ENCODE results near the gene GLRX.
A peak's percentile ranks its signal among the peaks of the same experiment; 100 is the strongest.

The GLRX gene, protein sequence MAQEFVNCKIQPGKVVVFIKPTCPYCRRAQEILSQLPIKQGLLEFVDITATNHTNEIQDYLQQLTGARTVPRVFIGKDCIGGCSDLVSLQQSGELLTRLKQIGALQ

DNA sequence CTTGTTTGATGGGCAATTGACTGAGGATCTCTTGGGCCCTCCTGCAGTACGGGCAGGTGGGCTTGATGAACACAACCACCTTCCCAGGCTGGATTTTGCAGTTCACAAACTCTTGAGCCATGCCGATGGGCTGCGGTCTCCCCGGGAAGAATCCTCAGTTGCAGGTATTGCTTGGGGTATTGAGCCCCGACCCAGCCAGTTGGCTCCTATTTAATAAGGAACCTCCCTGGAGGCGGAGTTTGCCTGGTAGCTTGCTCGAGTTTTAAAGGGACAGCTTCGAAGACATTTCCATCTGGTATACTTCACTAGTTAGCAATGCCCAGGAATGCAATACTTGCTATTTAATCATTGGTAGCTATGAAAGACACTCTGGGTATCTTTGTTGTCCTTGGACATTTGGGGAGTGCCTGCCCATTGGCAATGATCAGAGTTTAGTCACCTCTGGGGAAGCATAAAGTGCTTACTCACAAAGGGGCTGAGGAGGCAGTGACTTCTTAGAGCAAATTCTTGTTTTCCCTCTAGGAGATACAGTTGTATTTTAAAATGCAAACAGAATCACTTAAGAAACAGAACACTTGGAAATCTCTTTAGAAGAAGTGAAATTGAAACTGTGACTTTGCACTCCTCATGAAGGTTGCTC lies at the start of gene GLRX:
TSS of gene GLRX (minus strand) at position 185 of the 640 bp plus-strand sequence. CDS start at position 121, 64 bp downstream.
- DNase-seq, result peak; percentile 82

DNA sequence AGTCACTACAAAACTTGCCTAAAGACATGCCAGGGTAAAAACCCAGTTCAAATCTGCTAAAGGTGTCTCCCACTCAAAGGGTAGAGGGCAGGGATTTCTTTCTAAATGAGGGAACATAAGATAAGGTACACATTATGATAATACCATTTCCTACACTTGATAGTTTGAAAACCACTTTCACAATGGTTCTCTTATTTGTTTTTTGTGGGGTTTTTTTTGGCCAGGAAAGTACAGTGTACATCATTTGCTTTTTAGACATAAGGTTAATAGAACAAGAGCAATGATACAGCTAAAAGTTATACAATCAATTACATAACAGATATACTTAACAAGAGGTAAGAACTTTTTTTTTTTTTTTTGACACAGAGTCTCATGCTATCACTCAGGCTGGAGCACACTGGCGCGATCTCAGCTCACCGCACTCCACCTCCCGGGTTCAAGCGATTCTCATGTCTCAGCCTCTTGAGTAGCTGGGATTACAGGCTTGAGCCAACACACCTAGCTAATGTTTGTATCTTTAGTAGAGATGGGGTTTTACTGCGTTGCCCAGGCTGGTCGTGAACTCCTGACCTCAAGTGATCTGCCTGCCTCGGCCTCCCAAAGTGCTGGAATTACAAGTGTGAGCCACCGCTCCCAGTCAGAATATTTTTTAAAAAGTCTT lies 48.8 kb upstream of the GLRX start:
- no peak for DNase-seq

DNA sequence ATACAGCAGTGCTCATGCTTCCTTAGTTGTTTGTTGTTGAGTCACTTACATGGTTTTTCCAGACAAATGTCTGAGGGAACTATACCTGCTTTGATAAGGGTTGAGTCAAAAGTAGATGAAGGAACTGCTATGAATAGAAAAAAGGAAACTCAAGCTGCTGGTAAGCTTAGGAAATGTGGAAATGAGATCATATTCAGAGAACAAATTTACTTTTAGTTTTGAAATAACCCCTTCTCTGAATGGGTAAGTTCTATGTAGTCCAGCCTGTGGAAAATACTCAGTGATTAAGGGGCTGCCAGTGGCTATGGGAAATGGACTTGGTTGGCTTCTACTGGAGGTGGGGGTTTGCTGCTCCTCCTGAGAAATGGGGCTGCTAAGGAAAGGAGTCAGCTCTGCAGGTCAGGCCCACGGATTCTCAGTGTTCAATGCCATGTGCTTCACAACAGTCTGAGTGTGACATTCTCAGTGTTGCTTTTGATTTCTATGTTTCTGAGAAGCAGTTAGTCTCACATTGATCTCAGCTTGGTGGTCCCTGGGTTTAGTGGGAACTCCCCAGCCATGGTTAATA lies 47.7 kb upstream of the GLRX start:
- peak; percentile 87 for DNase-seq

DNA sequence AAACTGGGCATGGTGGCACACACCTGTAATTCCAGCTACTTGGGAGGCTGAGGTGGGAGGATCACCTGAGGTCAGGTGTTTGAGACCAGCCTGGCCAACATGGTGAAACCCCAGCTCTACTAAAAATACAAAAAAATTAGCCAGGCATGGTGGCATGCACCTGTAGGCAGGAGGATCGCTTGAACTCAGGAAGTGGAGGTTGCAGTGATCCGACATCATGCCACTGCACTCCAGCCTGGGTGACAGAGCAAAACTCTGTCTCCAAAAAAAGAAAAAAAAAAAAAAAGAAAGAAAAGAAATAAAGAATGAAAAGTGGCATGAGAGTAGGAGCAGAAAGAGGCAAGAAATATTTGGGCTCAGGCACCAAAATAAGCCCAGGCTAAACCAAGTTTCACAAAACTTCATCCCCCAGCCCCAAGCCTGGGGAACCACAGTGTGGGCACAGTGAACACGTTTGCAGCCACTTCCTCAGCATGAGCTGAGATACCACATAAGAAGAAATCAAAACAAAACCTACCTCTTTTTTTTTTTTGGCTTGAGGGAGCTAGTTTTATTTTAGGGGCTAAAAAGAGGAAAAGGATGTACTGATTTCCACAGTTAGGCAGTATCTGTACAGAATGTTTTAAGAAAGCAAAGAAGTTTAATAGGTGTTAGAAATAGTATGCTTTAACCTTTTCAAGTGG lies 46.8 kb upstream of the GLRX start:
- DNase-seq, result peak; percentile 85

DNA sequence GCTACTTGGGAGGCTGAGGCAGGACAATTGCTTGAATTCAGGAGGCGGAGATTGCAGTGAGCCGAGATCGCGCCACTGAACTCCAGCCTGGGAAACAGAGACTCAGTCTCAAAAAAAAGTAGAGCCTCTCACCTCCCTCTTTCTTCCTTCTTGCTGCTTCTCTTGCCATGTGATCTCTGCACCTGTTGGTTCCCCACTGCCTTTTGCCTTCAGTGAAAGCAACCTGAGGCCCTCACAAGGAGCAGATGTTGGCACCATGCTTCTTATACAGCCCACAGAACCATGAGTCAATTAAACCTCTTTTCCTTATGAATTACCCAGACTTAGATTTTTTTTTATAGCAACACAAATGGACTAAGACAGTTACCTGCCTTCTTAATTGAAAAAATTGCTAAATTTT lies 45.6 kb upstream of the GLRX start:
- no peak for DNase-seq

DNA sequence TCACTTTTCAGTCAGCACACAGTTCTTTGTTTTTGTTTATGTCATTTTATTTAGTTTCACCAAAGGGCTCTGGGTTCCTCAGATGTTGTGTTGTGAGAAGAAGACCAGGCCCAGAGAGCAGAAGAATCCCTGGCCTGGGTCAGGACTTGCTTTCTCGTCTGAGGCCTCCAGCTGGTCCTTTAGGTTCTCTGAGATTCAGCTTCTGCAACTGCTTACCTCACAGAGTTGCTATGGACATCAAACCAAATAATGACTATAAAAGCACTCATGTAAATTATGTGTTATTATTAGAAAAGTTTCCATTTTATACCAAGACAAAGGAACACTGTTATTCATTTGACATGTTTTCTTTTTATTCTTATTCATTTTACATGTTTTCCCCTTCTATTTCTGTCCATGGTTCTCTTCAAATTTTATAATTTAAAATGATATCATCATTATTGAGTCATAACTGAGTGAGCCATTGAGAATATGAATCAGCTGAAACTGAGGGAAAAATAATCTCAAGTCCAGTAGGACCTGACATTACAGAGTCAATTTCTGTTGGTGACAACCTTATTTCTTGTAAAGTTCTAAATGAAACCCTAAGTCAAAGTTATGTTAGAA lies 44.0 kb upstream of the GLRX start:
- DNase-seq, result no peak

DNA sequence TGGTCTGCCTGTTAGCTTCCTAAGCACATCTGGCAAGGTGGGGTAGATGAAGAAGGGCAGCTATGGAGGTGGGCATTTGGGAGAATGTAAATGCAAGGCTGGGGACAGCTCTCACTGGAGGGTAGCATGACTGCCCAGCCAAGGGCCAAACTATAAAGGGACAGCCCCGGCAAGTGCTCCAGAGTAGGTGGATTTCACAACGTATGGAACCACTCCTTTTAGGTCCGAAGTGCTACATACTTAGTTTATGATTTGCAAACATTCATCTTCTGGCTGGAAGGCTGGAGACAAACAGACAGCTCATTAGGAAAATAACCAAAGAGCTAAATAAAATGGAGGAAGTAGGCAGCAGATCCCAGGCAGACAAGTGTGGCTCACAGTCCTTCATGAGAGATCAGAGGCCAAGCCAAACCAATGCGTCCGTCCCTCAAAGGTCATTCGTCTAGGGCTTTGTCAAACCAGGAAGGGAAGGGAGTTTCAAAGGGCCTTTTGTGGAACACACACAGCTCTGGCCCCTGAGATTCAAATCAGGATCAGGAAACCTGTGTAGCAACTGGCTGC lies 42.5 kb upstream of the GLRX start:
- DNase-seq, result no peak

DNA sequence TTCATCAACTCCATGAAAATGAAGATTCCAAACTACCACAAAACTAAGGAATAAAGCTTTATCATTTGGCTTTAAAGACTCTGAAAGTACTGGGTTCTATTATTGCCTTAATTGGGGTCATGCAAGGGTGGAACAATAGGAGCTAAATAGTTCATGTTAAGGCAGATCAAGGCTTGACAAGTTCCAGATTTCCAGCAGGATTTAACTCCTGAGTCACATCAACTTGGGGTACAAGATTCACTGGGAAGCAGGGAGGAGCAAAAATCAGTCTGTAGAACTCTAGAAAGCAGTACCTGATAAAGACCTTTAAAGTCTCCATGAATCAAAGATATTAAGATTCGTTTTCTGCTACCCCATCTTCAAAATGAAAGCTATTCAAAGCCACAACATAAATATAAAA lies 41.9 kb upstream of the GLRX start:
- no peak for DNase-seq

DNA sequence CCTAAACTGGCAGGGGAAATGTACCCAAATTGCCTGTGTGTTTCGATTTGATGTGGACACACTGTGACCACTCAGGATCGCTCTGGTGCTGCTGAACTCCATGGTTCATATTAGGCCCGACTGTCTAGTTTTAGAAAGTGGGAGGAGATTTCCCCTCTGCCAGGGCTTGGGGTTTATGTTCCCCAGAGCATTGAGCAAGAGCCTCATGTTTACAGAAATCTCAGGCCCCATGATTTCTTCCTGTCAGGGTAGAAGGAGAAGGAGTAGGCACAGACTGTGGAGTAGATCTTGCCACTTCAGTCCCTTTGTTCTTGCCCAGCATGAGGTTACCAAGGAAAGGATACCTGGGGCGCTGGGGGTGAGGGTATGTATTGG lies 40.8 kb upstream of the GLRX start:
- peak; percentile 36 for DNase-seq

DNA sequence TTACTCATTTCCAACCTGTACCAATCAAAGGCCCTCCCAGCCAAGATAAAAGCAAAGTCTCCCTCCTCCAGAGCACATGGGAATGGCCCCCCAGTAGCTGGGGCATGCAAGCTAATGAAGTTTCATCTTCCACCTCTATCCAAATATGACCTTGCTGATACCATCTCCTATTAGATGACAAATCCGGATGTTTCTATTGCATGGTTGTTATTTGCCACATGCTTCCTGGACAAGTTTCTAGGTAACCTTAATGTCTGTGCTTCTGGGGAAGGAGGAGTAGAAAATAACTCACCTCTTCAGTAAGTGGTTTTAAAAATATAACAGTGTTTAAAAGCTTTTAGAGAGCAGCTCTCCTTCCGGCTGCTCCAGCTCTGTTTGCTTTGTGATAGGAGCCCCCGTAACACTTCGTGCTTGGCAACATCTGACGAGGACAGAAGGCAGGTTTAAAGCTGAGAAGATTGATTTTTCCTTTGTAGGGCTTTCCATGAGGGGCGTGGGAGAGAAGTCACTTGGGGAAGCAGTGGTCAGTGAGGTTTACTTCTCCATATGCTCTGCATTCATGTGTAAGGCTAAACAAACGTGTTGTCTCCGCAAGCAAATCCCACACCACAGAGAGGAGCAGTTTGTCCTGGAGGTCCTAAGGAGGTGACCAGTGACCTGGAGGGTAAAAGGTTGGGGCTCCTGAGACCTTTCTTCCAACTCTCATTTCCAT lies 40.3 kb upstream of the GLRX start:
- peak; percentile 56 for DNase-seq

DNA sequence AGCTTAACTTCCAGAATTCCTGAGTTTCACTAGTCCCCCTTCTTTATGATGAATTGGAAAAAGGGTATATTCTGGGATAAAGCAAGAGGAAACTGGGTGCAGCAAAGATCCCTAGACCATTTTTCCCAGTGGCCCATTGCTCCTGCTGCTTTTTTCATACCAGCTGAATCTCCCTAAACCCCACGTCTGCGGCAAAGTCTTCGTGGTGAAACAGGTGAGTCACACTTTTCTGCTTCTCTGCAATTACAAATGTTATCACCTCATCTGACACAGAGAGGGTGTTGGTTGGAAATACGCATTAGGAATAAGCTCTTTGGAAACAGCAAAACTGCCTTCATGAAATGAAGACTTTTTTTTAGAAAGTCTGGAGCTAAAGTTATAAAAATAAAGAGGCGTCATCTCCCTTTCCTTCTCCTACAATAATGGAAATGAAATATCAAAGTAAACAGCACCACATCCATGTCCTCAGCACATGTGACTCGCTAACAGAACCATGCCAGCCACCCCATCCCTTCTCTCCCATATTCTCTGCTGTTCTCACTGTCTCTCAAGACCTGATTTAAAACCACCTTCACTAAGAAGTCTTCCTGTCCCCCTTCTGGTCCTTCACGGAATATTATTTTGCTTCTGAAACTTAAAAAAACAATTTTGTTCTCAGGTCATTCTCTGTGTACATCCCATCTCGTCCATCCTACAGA lies 39.5 kb upstream of the GLRX start:
- DNase-seq, result peak; percentile 77

DNA sequence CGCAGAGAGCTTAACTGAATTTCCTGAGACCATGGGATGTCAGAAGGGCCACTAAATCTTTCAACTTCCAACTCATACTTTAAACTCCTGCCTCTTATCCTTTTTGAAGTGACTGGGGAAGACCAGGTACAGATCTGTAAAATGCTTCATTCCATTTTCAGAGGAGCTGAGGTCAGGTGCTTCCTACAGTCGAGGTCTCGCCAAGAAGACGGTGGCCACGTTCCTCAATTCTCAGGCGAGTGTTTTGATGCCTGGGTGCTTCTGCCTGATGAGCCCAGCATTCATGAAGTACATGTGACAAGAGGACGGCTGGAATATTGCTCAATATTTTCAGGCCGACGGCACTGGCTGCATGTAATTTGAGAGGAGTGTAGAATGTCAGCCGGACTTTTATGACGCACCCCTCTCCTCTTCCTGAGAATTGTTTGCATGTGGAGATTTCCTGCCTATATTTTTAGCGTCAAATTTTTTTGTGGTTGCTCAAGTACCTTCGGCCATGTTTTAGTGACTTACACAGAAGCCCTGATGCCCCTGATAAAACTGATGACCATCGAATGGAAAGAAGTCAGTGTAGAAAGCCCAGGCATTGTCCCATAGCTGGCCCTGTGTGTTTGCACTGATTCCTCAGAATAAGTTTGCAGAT lies 38.8 kb upstream of the GLRX start:
- peak; percentile 42 for DNase-seq

DNA sequence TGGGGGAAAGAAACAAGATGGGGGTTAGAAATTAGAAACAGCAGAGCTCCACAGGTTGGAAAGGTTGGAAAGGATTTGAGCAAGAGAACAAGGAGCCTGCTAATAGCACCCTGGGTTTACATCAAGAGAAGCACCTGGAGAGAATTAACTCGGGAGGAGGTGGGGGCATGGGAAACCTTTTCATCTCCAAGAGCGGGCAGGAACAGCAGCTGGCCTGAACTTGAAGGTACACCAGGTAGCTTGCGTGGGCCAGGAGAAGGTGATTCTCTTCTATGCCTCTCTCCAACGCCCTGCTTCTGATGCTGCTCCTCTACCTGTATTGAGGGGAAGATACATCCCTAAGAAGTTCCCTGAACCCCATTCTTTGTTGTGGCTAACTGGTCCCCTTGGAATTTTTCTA lies 37.1 kb upstream of the GLRX start:
- DNase-seq, result no peak

DNA sequence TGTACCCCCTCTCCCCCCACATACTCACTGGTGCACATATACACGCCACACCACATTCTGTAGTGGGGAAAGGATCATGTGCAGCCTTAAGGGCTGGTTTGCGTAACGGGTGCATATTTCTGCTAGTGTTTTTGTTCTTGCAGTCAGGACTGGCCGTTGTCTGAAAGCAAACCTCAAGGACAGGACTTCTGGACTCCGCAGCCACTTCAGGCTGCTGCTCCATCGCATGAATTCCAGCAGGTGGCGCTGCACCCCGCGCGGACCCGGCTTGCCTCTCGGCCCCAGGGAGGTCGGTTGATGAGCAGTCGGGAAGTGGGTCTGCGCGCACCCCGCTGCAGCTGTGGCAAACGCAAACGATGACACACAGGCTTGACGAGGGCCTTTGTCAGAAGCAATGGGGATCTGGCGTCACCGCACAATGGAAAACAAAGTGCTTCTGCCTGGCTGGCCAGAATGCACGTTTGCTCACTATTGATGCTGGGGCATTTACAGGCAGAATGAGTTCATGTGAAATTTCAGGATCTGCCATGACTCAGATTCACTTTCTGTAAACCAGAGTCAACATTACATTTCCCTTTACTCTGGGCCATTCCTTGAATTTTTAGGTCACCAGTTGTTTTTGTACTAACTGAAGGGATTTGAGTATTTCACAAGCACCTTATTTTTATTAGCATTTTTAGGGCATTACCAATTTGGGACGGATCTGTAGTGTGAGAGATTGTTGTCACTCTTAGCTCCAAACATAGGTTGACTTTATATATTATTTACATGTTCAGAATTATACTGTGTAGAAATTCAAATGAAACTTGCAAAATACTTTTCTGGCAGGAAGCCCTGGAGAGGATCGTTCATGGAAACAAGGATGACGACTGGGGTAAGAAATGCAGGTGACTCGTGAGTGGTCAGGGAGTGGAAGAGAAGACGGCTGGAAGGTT lies 36.4 kb upstream of the GLRX start:
- peak; percentile 96 for DNase-seq

DNA sequence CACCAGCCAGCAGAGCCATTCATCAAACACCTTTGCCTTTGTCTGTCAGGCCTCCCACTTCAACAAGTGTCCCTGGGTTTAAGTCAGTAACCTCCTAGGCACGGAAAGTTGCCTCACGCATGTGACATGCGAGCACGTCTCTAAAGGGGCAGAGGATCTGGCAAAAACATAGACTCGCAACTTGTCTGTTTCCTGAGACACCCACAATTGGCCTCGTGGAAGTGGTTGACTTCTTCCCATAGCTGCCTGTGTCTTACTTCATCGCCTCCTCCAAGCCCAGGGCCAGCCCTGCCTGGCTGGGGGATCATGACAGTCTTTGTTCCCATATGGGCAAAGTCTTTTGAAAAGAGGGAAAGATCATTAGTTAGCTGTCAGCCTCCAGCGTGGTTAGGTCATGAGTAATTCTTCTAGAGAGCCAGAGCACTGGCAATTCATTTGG lies 35.5 kb upstream of the GLRX start:
- DNase-seq, result no peak

DNA sequence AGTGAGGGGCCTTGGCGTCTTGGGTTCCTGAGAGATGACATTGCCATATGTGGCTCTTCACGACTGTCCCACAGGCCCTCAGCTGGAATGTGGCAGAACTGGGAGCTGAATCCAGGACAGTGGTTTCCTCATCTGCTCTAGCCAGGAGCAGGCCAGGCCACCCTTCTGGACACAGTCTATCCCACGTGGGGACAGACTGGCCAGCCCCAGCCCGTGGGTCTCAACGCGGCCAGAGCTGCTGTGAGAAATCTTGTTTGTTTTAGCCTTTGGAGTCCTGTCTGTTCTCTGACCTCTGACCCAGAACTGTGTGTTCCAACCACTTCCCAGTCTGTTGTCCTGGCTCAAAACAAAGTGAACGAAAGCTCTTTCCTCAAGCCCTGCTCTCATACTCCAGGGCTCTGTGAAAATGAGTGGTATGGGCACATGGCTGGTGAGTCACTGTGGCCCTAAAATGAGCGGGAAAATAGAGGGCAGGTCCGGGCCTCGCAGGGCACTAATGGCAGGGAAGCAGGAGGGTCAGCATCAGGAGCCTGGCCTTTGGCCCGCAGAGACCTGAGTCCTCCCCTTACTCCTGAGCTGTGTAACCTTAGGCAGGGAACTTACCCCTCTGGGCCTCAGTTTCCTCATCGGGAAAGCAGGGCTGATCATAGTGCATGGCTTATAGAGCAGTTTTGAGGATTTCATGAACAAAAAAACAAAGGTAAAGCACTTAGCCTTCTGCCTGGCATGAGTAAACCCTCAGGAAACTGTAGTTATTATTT lies 34.8 kb upstream of the GLRX start:
- no peak for DNase-seq

DNA sequence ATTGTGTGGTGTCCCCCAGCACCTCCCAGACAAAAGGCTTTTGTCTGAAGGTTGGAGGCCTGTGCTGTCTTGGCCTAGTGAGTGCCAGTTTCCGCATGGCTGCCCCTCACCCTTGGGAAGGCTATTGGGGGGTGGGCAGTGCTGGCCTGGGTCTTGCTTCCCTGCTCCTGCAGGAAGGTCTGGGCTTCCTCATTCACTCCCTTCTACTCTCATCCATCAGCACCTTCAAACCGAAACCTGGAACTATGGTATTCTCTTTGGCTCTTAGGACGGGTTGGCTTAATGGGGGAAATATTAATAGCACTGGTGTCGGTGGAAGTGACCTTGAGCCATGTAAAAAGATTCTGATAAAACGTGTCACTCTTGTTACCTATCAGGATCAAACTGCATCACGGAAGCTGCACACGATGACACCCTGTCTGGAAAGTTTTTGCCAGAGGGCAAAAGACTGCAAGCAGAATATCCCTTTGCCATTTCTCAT lies 34.0 kb upstream of the GLRX start:
- no peak for DNase-seq

DNA sequence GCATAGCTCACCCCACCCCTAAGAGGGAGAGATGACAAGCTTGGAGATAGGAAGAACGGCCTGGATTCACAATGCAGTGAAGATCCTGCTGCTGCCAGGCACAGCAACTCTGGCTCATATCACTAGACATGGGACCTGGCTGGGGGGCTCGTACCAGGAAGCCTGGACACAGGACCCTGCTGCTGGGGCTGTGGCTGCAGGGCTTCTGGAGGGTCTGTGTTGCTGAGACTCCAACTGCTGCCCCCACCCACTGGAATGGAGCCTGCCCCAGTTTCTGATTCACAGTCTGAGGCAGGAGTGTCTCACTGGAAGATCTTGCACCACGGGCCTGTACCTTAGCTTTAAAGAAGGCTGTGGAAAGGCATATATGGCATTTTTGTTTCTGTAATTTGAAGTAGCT lies 31.0 kb upstream of the GLRX start:
- DNase-seq, result no peak

DNA sequence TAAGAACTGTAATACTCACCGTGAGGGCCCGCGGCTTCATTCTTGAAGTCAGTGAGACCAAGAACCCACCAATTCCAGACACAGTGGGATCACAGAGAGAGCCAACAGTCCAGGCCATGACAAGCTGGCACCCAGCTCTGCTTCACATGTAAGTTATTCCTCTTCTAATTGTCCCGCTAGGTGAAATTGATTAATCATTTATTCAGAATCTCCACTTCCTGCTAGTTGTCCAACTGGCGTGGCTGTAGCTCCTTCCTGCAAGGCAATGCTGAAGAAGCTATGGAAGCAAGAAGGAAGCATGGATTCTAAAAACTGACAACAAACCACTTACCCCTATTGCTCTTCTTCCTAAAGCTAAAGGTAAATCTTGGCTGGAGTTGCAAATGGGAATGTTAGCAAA lies 30.0 kb upstream of the GLRX start:
- no peak for DNase-seq
